ENCODE results near the gene NR2F6.
"Not testable (repeated sequence)": the region's sequence is repeated elsewhere in the genome, so short reads cannot be mapped to it uniquely, and the experiment has no call there.

NR2F6 gene

GRCh38 chr19:17210296-17210695, 35.4 kb downstream of the NR2F6 start:
- no peak for DNase-seq

- DNase-seq, result peak; percentile 73
Measured at GRCh38 chr19:17209126-17210036, 36.3 kb downstream of the NR2F6 start.

DNA sequence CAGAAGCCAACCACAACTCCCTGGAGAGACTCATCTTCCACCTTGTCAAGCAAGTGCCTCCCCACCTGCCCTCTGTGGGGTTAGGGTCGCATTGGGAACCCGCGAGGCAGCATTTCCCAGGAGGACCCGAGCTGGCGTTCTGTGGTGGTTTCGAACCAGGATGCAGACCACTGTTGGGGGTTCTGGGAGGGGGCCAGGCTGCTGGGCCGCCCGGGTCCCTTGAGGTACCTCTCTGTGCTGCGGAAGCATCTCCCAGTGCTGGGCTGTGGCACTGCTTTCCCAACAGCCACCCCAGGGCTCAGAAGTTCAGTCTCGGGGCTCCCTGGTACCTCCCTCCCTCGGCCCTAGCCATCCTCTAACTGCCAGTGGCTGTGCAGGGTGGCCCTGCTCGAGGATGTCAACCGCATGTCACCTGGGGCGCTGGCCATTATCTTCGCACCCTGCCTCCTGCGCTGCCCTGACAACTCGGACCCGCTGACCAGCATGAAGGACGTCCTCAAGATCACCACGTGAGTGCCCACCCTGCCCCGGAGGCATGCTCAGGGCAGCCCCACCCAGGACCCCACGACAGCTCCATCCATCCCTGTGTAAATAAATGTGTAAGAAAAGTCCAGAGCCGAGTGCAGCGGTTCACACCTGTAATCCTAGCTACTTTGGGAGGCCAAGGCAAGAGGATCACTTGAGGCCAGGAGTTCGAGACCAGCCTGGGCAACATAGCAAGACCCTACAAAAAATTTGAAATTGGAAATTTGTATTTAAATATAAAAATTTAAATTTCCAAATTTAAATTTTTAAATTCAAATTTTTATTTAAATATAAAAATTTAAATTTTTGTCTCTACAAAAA, 38.8 kb downstream of the NR2F6 start:
- DNase-seq, result no peak

- peak; percentile 84 for DNase-seq
Measured at GRCh38 chr19:17205237-17206140, 40.2 kb downstream of the NR2F6 start.

- DNase-seq, result no peak
Measured at GRCh38 chr19:17202713-17203112, 43.0 kb downstream of the NR2F6 start.

- DNase-seq, result peak; percentile 70
Measured at GRCh38 chr19:17202249-17202648, 43.5 kb downstream of the NR2F6 start.

DNA sequence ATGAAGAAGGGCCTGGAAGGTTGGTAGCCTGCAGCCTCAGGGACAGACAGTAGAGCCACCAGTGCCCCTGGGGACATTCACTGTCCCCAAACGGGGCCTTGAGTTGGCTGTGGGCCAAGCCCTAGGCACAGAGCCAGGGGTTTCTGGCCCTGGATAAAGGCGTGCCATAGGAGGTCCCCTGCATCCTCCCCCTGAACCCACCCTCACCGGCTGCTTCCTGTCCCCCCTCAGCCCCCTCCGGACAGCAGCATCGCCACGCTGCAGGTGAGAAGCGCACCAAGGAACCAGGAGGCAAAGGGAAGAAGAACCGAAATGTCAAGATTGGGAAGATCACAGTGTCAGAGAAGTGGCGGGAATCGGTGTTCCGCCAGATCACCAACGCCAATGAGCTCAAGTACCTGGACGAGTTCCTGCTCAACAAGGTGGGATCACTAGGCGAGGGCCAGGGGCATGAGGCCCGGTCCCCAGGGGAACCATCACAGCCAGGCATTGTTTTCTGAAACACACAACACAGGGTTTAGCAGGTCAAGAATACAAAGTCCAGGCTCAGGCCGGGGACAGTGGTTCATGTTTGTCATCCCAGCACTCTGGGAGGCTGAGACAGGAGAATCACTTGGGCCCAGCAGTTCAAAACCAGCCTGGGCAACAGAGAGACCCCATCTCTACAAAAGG, 45.2 kb downstream of the NR2F6 start:
- no peak for DNase-seq

- no peak for DNase-seq
Measured at GRCh38 chr19:17197666-17198065, 48.1 kb downstream of the NR2F6 start.

- DNase-seq, result no peak
Measured at GRCh38 chr19:17196610-17197009, 49.1 kb downstream of the NR2F6 start.

GRCh38 chr19:17195106-17195505, 50.6 kb downstream of the NR2F6 start:
- DNase-seq, result no peak

GRCh38 chr19:17194608-17195007, 51.1 kb downstream of the NR2F6 start:
- no peak for DNase-seq

- no peak for DNase-seq
Measured at GRCh38 chr19:17192751-17193150, 53.0 kb downstream of the NR2F6 start.

DNA sequence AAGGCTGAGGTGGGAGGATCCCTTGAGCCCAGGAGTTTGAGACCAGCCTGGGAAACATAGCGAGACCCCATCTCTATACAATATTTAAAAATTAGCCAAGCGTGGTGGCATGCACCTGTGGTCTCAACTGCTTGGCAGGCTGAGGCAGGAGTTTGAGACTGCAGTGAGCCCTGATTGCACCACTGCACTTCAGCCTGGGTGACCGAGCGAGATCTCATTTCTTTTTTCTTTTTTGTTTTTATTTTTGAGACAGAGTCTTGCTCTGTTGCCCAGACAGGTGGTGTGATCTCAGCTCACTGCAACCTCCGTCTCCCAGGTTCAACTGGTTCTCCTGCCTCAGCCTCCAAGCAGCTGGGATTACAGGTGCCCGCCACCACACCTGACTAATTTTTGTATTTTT, 54.0 kb downstream of the NR2F6 start:
- DNase-seq, result not testable (repeated sequence)

- no peak for DNase-seq
Measured at GRCh38 chr19:17185590-17185989, 60.1 kb downstream of the NR2F6 start.

- peak; percentile 75 for DNase-seq
Measured at GRCh38 chr19:17184371-17184841, 61.3 kb downstream of the NR2F6 start.

DNA sequence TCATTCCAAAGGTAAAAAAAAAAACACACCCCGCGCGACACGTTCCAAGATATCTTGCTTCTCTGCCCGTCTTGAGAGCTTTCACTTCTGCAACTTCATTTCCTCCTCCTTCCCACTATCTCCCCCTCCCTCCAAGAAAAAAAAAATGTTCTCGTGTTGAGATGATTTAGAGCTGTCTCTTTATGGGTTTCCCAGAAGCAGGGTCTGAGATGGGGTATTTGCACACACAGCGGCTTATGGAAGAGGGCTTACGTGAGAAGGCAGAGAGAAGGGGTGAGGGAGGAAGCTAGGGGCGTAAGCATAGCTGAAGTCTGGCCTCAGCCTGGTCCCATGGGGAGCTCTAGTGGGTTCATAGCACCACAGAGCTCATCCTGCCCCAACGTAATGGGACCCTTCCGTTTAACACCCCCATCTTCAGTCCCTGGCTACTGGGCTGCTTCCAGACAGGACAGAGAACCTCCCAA, 61.8 kb downstream of the NR2F6 start:
- no peak for DNase-seq

- peak; percentile 68 for DNase-seq
Measured at GRCh38 chr19:17183271-17183761, 62.4 kb downstream of the NR2F6 start.

Measured in activated effector memory CD4-positive, alpha-beta T cell treated with anti-CD3 and anti-CD28 coated beads, Interleukin-2, amount 50 U/mL, for 16 hours (primary cell).